GM18511 (cell line): ENCODE measurements around the gene IGSF8.
A peak's percentile ranks its signal among the peaks of the same experiment; 100 is the strongest.
"Not testable (repeated sequence)": the region's sequence is repeated elsewhere in the genome, so short reads cannot be mapped to it uniquely, and the experiment has no call there.

Experiments used
- ATAC-seq: cut with Tn5 transposase; IDR thresholded peaks from one replicate; pipeline ENCODE4 v1.9.1; 2021; ENCODE audit warnings: mild to moderate bottlenecking, moderate library complexity; ENCODE audit not compliant: unreplicated experiment

The IGSF8 gene

DNA sequence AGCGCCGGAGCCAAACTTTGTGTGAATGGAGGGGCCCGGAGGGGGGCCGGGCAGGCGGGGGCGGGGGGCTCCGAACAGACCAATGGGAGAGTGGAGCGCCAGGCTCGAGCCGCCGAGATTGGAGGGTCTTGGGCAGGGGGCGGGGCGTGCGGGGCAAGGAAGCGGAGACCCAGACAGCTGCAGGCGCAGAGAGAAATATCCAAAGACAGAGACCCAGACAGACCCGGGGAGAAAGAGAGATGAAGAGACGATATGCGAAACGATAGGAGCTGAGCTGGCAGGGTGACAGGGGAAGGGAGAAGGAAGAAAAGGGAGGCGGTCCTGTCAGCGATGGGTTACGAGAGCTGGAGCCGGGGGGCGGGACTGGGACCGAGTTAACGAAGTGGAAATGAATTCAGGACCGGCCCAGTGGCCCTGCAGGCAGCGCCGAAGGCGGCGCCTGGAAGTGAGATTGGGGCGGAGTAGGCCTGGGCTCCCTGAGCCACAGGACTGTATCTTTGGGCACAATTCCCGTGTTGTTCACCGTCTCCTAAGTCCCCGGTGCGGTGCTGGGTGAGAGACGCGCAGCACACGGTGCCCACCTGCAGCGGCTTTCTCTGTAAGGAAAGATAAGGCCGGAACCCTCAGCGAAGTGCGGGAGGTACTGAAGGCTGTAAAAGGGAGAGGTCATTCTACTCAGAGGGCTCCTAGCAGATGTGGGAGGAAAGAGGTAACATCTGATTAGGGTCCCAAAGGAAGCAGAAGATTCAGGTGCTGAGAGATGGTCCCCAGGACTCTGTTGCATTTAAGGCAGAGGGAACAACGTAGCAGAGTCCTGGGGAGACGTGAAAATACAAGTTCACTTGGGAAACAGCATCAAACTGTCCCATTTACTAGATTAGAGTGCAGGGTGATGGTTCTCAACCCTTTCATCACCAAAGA is 27.9 kb downstream of the IGSF8 start:
- ATAC-seq, result no peak

DNA sequence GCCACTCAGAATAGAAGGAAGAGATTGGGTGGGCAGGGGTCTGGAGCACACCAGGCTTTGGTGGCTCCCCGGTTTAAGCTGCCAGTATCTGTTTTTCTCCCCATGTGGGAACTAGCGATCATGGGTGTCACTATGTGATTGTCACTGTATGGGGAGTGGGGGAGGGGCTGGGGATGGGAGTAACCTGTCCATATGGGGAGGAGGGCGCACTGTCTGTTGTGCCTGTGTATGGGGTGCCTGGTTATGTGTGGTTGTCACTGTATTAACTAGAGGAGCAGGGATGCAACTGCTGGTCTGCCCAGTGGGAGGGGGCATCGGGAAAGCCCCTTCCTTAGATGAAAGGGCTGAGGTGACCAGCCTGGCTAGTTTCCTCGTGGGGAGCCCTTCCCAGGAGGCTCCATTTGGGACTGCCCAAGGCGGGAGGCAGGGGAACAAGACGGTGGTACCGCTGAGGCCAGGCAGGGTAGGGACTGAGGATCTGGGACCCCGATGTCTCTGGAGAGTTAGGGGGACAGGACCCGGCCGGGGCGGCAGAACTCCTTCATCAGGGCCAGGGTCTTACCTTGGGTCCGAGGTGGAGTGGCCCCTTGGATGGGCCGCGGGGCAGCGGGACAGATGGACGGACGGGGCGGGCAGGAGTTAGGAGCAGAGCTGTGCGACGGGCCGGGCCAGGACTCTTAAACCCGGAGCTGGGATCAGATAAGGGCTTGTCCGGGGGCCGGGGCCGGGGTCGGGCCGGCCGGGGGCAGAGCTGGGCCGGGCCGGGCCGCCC is 28.8 kb downstream of the IGSF8 start, which contains the start of gene KCNJ10:
Gene KCNJ10 (minus strand): TSS at position 701 of the 772 bp plus-strand sequence. CDS start 27,628 bp downstream, outside the sequence.
- no peak for ATAC-seq

DNA sequence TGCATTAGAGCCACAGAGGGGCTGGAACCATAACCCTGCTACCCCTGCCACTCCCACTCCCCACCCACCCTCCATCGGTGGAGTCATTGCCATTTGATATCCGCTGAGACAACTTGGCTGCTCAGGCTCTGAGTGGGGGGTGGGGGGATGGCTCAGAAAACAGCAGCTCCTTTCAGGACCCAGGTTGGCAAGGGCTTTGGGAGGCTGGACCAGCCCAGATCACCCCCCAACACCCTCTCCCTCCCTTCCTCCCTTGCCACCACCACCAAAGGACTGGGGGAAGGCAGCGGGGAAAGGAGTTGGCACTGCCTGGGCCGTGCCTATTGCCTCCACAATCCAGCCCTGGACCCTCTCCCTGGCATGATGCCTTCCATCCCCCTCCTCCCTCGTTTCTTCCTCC is 30.2 kb downstream of the IGSF8 start:
- no peak for ATAC-seq

DNA sequence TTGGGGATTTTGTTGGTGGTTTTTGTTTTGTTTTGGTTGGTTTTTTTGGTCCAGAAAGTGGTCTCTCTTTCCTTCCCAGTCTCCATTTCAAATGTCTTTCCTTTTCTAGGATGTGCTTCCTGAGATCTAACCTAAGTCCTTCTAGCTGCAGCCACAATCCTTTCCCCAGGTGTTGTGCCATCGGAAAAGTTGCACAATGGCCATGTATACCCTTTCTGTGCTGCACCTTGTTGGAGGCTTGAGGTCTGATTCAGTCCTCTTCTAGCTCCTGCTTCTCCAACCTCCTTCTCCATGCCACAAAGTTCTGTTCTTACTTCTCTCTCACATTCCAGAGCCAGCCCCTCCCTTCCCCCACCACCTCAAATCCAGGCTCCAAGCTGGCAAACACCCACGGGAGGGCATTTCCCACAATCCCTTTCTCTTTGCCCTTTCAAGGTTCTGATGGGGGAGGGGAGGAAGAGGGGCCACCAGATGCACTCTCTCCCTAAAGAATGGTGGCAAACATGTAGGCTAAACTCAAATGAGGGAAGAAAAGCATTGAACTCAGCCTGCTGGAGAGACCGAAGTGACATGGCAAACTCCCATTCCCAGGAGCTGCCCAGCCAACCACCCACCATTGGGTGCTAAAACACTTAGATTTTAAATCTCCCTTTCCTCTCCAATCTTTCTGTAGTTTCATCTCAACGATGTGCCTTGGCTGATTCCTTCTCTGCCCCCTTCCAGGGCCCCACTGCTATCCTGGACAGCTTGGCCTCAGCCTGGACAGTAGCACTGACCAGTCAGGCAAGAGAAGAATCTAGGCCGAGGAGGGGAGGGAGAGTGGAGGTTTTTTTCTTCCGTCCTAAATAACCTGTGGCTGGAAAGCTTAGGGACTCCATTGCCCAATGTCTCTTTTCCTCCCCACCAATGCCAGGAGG is 31.3 kb downstream of the IGSF8 start:
- ATAC-seq, result no peak

DNA sequence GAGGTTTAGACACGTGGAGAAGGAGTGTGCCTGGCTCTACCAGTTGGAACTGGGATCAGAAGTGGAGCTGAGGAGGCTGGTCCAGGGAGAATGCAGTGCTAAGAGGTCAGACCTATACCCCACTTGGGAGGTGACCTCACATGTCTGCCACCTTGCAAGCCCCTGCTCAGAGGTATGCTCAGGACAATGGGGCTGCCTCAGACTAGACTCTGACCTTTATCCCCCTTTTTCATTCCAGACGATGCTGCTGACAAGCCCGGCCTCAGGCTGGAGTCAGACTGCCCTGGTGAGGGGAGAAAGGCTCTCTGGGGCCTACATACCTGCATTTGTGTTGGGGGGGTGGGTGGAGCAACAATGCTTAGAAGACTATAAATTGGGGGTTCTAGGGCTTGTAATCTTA is 33.7 kb downstream of the IGSF8 start:
- no peak for ATAC-seq

DNA sequence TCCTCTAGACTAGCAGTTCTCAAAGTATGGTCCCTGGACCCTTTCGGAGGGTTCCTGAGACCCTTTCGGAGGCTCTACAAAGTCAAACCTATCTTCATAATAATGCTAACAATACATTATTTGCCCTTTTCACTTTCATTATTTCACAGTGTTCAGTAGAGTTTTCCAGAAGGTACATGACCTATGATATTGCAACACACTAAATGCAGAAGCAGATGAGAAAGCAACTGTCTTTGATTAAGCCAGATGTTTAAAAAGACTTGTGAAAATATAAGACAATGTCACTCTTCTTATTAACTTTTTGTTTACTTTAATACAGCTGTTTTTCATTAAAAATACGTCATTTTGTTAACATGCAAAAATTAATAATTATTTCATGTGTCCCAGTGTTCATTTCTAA is 34.3 kb downstream of the IGSF8 start:
- no peak for ATAC-seq

DNA sequence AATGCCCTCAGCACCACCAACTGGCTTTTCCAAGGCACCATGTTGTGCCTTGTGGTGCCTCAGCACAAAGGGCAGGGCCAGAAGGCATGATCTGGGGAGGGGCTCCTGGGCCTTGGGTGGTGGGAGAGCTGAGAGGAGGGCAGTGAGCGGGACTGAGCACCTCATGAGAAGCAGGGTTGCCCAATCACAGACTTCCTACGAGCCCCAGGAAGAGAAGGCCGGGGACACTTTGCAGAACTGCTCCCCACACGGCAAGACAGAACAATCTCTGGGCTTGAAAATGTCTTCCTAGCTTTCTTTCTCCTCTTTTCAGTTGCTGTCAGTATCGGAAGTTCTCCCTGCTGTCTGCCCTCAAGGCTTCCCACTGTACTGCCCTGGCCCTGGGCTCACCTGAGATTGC is 35.2 kb downstream of the IGSF8 start:
- ATAC-seq, result no peak

DNA sequence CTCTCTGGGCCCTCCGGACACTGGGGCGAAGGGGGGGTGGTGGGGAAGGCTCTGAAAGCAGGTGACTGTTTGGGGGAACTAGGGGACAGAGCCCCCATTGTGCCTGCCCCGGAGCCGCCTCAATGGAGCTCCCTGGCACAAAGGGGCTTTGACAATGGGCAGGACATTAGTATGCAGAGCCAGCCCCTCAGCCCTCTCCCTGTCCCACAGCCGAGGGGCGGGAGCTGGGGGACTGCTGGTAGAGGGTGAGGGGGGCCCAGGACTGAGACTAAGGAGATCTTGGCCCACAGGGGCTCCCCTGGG is 36.2 kb downstream of the IGSF8 start:
- no peak for ATAC-seq

DNA sequence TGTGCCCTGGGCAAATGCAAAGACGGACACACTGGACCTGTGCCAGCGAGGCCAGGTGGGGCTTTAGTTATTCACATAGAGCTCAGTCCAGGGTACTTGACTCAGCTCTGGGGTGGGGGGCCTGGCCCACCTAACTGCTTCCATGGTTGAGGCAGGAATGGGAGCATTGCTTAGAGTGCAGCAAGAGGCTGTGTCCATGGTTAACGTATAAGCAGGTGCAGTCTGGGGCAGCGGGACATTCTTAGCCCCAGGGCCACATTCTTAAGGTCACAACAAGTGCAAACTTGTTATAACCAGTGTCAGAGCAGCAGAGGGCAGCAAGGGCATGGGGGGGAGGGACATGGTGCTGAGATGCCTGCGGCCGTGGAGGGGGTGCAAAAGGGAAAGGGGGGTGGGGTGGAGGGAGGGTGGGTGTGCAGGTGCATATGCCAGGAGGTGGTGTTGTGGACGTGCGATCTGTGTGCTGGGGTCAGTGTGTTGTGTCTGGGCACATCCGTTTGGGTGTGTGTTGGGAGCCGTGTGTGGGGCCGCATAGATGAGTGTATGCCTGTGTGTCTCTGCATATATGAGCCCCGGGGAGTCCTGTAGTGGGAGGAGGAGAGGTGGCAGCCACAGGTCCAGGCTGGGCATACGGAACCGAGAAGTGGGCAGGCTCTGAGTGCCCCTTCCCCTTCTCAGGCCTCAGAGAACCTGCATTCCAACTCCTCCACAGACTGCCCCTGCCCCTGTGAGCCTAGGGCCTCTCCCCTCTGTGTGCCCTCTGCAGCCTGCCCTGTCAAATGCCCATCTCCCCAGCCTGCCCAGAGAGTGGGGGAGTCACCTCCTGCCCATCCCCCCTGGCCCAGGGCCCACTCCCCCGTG is 36.8 kb downstream of the IGSF8 start:
- ATAC-seq, result no peak

DNA sequence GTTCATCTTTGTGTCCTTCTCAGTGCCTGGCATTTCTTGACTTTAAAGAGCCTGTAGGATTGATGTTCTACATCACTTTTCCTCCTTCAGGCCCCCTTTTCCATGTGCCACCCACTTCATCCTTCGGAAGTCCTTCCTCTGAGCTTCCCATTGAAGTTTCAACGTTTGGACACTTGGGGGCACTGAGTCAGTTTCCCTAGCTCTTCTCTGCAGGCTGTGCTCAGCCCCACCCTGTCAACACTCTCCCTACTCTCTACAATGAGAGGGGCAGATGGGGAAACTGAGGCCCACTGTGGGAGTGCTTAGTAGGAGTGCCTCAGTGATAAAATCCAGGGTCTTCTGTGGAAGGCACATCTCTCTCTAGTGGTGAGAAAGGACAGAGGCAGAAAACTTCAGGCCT is 40.3 kb downstream of the IGSF8 start:
- no peak for ATAC-seq

DNA sequence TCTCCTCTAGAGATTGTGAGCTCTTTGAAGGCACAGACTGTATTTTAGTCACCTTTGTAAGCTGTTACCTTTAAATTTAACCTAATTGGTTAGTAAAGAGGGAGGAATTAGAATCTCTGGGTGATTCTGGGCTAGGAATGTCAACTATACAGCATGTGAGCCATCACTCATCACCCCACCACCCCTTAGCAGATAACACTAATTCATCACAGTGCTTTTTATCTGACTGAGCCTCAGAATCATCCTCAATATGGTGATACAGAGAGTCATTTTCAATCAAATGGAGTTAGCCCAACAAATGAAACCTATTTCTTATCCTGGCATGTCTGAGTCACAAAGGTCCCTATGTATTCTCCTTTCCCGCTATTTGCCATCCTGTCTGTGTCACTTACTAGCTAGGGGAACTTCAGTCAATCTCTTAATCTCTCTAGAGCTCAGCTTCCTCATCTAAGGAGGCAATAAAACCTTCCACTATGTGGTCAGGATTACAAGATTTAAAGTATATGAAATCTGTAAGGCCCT is 41.7 kb downstream of the IGSF8 start:
- ATAC-seq, result no peak

DNA sequence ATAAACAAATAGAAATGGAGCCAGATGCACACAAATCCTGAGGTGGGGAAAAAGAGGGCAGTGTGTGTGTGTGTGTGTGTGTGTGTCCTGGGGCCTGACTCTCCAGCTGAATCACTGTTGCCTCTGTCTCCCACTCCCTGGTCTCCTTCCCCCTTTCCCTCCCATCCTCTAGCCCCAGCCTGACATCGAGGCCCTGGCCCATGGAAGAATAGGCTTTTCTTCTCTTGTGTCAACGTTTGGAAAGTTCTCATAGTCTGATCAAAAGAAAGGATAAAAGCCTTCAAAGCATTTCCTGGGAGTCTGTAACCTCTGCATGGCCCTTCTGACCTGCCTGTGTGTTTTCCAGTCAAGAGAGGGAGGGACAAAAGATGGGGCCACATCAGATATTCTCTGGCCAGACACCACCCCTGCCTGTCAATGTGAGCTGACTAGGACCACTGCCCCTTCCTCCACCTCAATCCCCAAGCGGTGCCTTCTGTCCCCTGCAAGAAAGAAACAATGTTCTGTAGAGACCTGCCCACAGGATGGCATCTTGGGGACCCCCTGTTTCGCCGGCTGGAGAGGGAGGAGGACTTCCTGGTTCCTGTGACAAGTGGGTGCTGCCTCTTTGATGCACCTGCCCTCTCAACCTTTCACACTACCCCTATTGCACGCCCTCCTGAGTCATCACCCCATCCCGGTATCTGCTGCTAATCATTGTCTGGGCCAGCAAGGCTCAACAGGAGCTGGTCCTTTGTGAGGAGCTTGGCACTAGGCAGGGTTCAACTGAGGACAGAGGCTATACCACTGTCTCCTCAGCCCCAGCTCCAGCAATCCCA is 44.7 kb downstream of the IGSF8 start:
- ATAC-seq, result no peak

DNA sequence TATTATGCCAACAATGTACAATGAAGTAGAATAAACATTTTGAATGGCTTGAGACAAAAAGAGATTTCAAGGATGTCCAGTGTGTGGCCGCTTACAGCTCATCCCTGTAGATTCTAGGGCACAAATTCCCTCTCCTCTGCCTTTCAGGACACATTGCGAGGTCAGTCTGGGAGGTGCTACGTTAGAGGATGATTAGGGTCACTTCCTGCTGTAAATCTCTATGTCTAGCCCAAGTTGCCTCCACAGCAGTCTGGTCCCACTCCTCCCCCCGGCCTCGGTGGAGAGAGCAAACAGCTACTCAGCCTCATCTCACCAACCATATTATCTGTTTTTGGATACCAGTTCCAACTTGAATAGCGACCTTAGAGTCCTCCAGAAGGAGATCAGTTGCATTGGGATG is 45.5 kb downstream of the IGSF8 start:
- no peak for ATAC-seq

DNA sequence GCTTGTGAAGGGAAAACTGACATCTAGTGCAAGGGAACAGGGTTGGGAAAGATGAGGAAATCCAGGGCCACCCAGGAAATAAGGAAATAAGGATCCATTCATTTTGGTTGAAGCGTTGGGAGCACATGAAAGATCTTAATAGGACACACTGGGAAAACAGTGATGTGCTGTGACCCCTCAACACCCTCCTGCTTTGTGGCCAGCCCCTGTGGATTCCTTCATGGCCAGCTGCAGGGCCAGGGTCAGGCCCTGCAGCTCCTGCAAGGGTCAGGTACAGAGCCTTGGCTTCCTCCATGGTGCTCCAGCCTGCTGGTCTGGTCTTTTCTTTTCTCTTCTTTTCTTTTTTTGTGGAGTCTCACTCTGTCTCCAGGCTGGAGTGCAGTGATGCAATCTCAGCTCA is 47.8 kb downstream of the IGSF8 start:
- ATAC-seq, result no peak

DNA sequence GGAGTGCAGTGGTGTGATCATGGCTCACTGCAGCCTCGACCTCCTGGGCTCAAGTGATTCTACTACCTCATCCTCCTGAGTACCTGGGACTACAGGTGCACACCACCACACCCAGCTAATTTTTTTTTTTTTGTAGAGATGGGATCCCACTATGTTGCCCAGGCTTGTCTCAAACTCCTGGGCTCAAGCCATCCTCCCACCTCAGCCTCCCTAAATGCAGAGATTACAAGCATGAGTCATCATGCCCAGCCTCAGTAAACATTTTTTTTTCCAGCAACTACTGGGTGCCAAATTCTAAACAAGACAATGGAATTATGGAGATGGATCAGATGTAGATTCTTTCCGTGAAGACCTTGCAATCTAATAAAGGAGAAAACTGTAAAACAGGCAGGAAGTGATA is 48.2 kb downstream of the IGSF8 start:
- not testable (repeated sequence) for ATAC-seq

DNA sequence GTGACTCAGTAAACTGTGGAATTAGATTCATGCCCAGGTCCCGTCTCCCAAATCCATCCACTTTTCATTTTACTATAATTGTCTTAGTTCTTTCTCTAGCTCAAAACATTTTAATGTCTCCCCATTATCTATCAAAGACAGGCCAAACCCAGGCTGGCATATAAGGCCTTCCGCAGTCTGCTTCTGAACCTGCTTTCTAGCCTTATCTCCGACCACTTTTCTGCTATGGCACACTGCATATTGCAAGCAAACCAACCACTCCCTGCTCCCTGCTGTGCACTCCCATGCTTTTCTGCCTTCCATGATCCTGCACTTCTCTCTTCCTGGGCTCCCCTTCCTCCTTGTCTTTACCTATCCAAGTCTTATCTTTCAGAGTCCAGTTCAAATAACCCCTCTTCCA is 49.3 kb downstream of the IGSF8 start:
- no peak for ATAC-seq

DNA sequence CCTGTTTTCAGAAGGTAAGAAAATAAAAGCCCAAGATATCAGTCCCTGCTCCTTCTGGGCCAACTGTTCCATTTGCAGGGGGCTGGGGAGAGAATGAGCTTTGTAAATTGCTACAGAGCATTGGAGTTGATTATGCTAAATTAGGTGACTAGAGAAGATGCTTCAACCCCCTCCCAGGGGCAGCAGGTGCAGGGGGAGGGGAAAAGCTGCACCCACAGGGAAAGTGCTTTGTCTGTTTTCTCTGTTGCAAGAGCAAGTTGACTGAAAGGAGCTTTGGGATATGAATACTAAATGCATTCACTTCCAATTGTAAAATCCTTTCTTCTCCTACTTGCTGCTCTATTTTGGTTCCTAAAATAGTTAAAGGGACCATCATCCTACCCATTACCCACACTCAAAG is 50.1 kb downstream of the IGSF8 start:
- ATAC-seq, result no peak

DNA sequence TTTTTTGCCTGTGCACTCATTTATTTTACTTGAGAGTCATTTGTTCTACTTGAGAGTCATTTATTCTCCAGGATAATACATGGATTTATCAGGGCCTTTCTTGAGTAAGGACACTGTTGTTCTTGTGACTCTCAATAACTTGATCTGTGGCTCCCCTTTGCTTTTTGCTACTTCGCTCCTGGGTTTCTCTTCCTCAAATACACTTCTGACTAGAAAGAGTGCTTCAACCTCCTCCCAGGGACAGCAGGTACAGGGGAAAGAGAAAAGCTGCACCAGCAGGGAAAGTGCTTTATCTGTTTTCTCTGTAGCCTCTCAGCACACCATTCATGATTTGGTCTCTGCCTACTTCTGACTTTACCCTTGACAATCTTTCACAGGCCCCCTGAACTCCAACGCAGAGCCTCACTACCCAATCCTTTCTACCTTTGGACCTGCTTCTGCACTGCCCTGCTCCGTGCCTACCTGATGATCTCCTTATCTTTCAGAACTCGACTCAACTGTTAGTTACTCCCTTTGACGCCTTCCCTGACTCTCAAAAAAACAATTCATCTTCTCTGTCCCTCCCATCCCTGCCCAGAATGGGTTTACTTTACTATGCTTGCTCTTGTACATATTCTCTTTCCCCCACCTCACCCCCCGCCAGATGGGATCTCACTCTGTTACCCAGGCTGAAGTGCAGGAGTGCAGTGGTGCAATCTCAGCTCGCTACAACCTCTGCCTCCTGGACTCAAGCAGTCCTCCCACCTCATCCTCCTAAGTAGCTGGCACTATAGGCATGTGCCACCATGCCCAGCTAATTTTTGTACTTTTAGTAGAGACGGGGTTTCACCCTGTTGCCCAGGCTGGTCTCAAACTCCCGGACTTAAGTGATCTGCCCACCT is 51.1 kb downstream of the IGSF8 start:
- ATAC-seq, result peak; percentile 51
